Transverse colon (tissue), 4 donors: ENCODE data around the gene GPT2.

Experiments used
- POLR2A ChIP-seq: fragments of 450-650 bp; IDR thresholded peaks from one replicate; pipeline ENCODE4 v1.6.1; 2016; ENCODE audit warnings: antibody characterized with exemption, mild to moderate bottlenecking, moderate library complexity
- POLR2AphosphoS5 ChIP-seq, 3 donors: sonication (generic); formaldehyde crosslinking; IDR thresholded peaks; one replicate each; pipeline ENCODE4 v1.6.1; 2016; ENCODE audit warnings: antibody characterized with exemption in 3 of 3
- TF ChIP-seq, protein P1 (sequence below), 5 experiments: fragments of 200-600 bp in 3 of 5; fragments of 450-650 bp in 2 of 5; sonication (generic) in 3 of 5; IDR thresholded peaks; 1 replicate in 2 of 5; 2 replicates in 3 of 5; pipeline ENCODE4 v1.5.1; 2016 to 2017; ENCODE audit warnings: antibody characterized with exemption in 5 of 5, inconsistent platforms in 3 of 5, mild to moderate bottlenecking in 2 of 5, moderate library complexity in 1 of 5

DNA sequence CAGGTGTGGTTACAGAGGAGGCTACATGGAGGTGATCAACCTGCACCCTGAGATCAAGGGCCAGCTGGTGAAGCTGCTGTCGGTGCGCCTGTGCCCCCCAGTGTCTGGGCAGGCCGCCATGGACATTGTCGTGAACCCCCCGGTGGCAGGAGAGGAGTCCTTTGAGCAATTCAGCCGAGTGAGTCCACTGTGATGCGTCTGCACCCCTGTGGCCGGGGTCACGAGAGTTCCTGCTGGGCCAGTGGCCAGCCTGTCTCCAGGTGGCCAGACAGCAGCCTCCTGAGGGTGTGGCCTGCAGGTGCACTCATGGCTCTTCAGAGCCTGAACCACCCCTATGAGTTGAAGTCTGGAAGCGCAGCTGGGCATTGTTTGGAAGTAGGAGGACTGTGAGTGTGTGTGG lies 38.1 kb downstream of the GPT2 start:
- TF ChIP-seq, protein P1, sequence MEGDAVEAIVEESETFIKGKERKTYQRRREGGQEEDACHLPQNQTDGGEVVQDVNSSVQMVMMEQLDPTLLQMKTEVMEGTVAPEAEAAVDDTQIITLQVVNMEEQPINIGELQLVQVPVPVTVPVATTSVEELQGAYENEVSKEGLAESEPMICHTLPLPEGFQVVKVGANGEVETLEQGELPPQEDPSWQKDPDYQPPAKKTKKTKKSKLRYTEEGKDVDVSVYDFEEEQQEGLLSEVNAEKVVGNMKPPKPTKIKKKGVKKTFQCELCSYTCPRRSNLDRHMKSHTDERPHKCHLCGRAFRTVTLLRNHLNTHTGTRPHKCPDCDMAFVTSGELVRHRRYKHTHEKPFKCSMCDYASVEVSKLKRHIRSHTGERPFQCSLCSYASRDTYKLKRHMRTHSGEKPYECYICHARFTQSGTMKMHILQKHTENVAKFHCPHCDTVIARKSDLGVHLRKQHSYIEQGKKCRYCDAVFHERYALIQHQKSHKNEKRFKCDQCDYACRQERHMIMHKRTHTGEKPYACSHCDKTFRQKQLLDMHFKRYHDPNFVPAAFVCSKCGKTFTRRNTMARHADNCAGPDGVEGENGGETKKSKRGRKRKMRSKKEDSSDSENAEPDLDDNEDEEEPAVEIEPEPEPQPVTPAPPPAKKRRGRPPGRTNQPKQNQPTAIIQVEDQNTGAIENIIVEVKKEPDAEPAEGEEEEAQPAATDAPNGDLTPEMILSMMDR (IDR thresholded peaks at IDR 0.05): no peak
- TF ChIP-seq POLR2AphosphoS5 (IDR thresholded peaks at IDR 0.05): no peak
- no peak for TF ChIP-seq POLR2A
